Type B pancreatic cell (in vitro differentiated cells): Measurements from ENCODE around the gene MRNIP. TPM values are rescaled to one million over a fixed set of nuclear protein-coding genes. Genes with fewer than 3 reads are reported as not detected.
"Not testable (repeated sequence)": the region's sequence is repeated elsewhere in the genome, so short reads cannot be mapped to it uniquely, and the experiment has no call there.

Experiments
- DNase-seq: peaks from one replicate; pipeline ENCODE4 v3.0.0; 2021; ENCODE audit warnings: mixed read lengths; ENCODE audit not compliant: unreplicated experiment; ENCODE audit errors: extremely low spot score
- H3K27ac Mint-ChIP-seq: 2 replicates; pipeline ENCODE4 v1.8.0; 2021; ENCODE audit warnings: mild to moderate bottlenecking, mixed read lengths
- H3K27me3 Mint-ChIP-seq: 2 replicates; pipeline ENCODE4 v1.8.0; 2021; ENCODE audit warnings: mixed read lengths
- H3K36me3 Mint-ChIP-seq: 2 replicates; pipeline ENCODE4 v1.8.0; 2021; ENCODE audit warnings: mixed read lengths
- H3K4me1 Mint-ChIP-seq: one replicate; pipeline ENCODE4 v1.8.0; 2021; ENCODE audit warnings: mixed read lengths; ENCODE audit not compliant: unreplicated experiment
- H3K4me3 Mint-ChIP-seq: 2 replicates; pipeline ENCODE4 v1.8.0; 2021; ENCODE audit warnings: mild to moderate bottlenecking, mixed read lengths
- H3K9me3 Mint-ChIP-seq: 2 replicates; pipeline ENCODE4 v1.8.0; 2021; ENCODE audit warnings: mixed read lengths
- microRNA-seq: library from miRNA; unstranded; fragments of <30 nt; microRNA quantifications from one replicate; pipeline ENCODE4, GENCODE V29; 2020
- total RNA-seq: library from RNA; stranded (reverse); gene quantifications from 2 replicates; pipeline ENCODE4 v1.2.1, GENCODE V29; 2021; ENCODE audit warnings: low replicate concordance
- TF ChIP-seq, protein P1 (sequence below): fragments of 200-600 bp; sonication (generic); conservative IDR thresholded peaks from 2 replicates; pipeline ENCODE4 v1.5.0; 2021; ENCODE audit warnings: antibody characterized with exemption, mild to moderate bottlenecking

Gene MRNIP
- total RNA-seq, 1 donor from 2014 or later = 47.6 TPM

DNA sequence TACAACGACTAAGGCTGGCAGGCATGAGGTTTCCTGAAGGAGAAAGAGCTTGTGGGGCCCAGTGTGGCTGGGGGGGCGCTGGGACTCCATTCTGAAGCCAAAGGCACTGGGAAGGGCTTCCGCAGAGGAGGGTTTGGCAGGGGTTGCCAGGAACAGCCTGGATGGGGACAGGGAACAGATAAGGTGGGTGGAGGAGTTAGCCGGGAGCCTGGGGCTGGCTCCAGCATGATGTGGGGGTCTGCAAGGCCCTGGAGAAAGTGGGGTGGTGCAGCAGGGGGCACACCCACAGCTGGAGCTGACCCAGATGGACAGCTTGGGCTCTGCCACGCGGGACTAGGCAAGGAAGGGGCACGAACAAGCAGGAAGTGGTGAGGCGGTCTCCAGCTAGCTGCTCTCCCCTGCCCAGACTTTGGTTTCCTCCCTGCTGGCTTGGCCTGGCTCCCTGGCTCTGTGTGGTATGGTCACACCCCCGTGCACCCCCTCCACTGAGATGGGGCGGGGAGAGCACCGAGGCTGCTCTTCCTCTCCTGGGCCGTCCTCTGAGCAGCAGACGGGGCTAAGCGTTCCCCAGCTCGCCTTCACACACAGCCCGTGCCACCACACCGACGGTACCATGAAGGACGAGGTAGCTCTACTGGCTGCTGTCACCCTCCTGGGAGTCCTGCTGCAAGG, 65.0 kb downstream of the MRNIP start, which contains the start of gene LTC4S:
Gene LTC4S (plus strand): TSS at position 519 of the 672 bp plus-strand sequence. CDS start 95 bp downstream, at position 614.
- DNase-seq = no peak
- H3K36me3 Mint-ChIP-seq = no peaks in the 10 kb centered on the region
- H3K9me3 Mint-ChIP-seq = no peaks in the 10 kb centered on the region
- peak within 1 kb of the TSS; percentile 74 for H3K4me3 Mint-ChIP-seq
- no peaks in the 10 kb centered on the region for H3K27me3 Mint-ChIP-seq
- H3K27ac Mint-ChIP-seq = peak within 1 kb of the TSS; percentile 29
- TF ChIP-seq, protein P1, sequence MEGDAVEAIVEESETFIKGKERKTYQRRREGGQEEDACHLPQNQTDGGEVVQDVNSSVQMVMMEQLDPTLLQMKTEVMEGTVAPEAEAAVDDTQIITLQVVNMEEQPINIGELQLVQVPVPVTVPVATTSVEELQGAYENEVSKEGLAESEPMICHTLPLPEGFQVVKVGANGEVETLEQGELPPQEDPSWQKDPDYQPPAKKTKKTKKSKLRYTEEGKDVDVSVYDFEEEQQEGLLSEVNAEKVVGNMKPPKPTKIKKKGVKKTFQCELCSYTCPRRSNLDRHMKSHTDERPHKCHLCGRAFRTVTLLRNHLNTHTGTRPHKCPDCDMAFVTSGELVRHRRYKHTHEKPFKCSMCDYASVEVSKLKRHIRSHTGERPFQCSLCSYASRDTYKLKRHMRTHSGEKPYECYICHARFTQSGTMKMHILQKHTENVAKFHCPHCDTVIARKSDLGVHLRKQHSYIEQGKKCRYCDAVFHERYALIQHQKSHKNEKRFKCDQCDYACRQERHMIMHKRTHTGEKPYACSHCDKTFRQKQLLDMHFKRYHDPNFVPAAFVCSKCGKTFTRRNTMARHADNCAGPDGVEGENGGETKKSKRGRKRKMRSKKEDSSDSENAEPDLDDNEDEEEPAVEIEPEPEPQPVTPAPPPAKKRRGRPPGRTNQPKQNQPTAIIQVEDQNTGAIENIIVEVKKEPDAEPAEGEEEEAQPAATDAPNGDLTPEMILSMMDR = no peak
- H3K4me1 Mint-ChIP-seq = no peaks in the 10 kb centered on the region

DNA sequence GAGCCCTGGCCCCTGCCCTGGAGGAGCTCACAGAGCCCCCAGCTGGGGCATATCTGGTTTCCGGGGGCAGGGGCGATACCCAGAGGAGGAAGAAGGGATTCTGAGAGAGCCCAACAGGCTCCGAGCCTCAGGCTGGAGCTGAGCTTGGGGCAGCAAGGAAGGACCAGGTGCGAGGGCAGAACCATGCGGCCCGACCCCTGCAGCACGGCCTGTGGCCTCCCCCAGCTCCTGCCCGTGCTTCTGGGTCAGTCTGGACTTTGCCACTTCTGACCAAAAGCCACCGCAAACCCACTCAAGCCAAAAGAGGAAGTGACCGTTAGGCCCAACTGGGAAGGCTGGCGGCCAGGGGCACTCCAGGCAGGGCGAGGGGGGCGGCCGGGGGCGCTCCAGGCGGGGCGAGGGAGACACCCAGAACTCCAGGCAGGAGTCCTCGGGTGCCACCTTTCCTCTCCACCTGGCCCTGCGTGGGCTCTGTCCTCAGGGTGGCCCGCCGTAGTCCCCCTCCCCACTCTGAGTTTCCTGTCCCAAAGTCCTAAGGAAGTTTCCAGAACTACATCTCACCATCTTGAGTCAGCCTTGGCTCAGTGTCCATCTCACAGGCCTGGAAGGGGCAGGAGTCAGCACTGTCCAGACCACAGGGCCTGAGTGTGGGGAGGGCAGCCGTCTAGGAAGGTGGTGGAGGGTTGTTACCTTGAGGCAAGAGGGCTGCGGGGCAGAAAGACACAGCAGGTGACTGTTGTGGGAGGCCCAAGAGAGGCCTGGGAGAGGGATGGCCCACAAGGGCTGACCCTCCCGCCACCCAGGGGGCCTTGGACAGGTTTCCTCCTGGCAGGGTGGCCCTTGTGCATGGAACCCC, 65.8 kb downstream of the MRNIP start:
- H3K4me3 Mint-ChIP-seq = peak overlapping the region; percentile 61

DNA sequence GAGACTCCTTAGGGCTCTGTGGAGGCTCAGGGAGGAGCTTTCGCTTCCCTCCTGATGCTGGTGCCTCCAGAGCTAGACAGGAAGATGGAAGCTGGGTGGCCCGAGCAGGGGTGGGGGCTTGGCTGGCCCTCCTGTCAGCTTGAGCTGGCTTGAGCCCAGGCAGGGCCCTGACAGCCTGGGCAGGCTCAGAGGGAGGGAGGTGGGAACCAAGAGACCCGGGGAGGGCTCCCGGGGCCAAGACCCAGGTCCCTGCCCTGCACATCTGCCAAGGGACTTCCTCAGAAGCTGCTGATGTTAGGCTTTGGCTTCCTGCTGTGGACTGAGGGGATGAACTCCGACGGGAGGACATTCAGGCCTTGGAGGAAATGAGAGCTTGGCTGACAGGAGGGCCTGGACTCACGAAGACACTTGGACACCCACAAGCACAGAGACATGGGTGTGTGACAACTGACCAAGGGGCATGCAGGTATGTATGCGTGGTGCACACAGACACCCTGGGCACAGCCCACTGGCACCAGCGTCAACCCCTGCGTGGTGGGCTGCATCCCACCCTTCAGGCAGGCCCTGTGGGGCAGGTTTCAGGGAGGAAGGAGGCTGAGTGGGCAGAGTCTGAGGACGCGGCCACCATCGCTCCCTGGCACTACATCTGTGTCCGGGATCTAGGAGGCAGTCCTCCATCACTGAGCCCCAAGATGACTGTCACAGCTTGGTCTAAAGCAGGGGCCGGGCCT, 66.6 kb downstream of the MRNIP start:
- Mint-ChIP-seq H3K27me3 (no peaks in the 10 kb centered on the region), H3K27ac (no peak overlapping the region), H3K9me3 (no peaks in the 10 kb centered on the region), H3K4me1 (no peaks in the 10 kb centered on the region), H3K4me3 (no peak overlapping the region), H3K36me3 (no peaks in the 10 kb centered on the region)
- TF ChIP-seq, protein P1 = no peak
- no peak for DNase-seq

More for the DNA sequence above, 65.8 kb downstream of the MRNIP start:
- DNase-seq = no peak
- TF ChIP-seq, protein P1 = no peak
- no peaks in the 10 kb centered on the region for H3K9me3 Mint-ChIP-seq
- H3K36me3 Mint-ChIP-seq = no peaks in the 10 kb centered on the region
- no peak overlapping the region for H3K27ac Mint-ChIP-seq
- H3K27me3 Mint-ChIP-seq = no peaks in the 10 kb centered on the region
- no peaks in the 10 kb centered on the region for H3K4me1 Mint-ChIP-seq

DNA sequence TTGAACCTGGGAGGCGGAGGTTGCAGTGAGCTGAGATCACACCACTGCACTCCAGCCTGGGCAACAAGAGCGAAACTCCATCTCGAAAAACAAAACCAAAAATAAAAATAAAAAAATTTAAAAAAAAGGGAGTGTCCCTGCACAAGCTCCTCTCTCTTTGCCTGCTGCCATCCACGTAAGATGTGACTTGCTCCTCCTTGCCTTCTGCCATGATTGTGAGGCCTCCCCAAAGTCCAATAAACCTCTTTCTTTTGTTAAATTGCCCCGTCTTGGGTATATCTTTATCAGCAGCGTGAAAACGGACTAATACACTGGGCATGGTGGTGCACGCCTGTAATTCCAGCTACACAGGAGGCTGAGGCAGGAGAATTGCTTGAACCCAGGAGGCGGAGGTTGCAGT, 69.3 kb downstream of the MRNIP start:
- H3K27me3 Mint-ChIP-seq, H3K27ac Mint-ChIP-seq, H3K9me3 Mint-ChIP-seq, H3K4me1 Mint-ChIP-seq, H3K4me3 Mint-ChIP-seq, DNase-seq, H3K36me3 Mint-ChIP-seq: not testable (repeated sequence)

DNA sequence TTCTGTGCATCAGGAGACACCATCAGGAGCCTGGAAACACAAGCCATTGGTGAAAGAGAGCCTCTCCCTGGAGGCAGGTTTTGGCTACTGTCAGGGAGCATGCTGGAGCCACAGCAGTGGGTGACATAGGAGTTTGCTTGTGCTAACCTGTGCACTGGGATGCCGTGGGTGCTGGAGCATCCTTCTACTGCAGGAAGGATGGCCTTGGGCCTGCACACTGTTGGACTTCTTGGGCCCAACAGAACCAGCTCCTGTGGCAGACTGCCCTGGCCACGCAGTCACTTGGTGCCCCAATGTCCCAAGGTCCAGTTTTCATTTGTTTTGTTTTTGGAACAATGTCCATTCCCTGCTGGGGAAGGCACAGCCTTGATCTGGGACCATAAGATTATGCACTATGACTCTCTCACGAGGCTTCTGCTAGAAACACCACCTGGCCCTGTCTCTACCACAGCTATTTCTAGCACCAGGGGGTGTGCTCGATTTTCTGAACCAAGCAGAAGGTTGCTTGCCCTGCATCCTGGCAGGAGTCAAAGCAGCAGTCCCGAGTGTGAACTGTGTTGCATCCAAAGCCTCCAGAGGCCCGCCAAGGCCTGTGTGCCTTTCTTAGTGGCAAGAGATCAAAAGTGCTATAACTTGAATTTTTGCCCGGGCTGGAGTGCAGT, 70.3 kb downstream of the MRNIP start:
- no peaks in the 10 kb centered on the region for H3K9me3 Mint-ChIP-seq
- no peaks in the 10 kb centered on the region for H3K36me3 Mint-ChIP-seq
- H3K4me1 Mint-ChIP-seq = no peaks in the 10 kb centered on the region
- DNase-seq = no peak
- H3K27ac Mint-ChIP-seq = no peak overlapping the region
- no peak overlapping the region for H3K4me3 Mint-ChIP-seq
- TF ChIP-seq, protein P1 = no peak
- no peaks in the 10 kb centered on the region for H3K27me3 Mint-ChIP-seq

Small RNA genes within 50 kb of the gene (microRNA-seq; reads per million reads assigned to microRNA genes)
- 14.3 reads per million, percentile 38 among the genes with 10 or more reads in this experiment for gene MIR1229

Other genes with a start within 250 kb of the MRNIP start
- 560 and 893 TPM in 2 replicates for gene HNRNPH1, start 235.1 kb downstream of the MRNIP start, total RNA-seq
- not detected in 2 replicates for gene CBY3, start 177.8 kb downstream of the MRNIP start, total RNA-seq
- 597 and 598 TPM in 2 replicates for gene CANX, start 159.8 kb downstream of the MRNIP start, total RNA-seq
- gene MAML1, start 126.0 kb downstream of the MRNIP start, total RNA-seq = 32.9 and 42.6 TPM in 2 replicates
- 4.0 and 6.5 TPM in 2 replicates for gene LTC4S, start 64.8 kb downstream of the MRNIP start, total RNA-seq
- 169 and 211 TPM in 2 replicates for gene MGAT4B, start 52.0 kb downstream of the MRNIP start, total RNA-seq
- 133 and 191 TPM in 2 replicates for gene SQSTM1, start 37.9 kb downstream of the MRNIP start, total RNA-seq
- gene TBC1D9B, start 49.1 kb upstream of the MRNIP start, total RNA-seq = 105 and 114 TPM in 2 replicates
- gene RNF130, start 212.9 kb upstream of the MRNIP start, total RNA-seq = 28.1 and 52.1 TPM in 2 replicates